Measurements from ENCODE around the gene ALG1.
"Not testable (repeated sequence)": the region's sequence is repeated elsewhere in the genome, so short reads cannot be mapped to it uniquely, and the experiment has no call there.

The ALG1 gene

DNA sequence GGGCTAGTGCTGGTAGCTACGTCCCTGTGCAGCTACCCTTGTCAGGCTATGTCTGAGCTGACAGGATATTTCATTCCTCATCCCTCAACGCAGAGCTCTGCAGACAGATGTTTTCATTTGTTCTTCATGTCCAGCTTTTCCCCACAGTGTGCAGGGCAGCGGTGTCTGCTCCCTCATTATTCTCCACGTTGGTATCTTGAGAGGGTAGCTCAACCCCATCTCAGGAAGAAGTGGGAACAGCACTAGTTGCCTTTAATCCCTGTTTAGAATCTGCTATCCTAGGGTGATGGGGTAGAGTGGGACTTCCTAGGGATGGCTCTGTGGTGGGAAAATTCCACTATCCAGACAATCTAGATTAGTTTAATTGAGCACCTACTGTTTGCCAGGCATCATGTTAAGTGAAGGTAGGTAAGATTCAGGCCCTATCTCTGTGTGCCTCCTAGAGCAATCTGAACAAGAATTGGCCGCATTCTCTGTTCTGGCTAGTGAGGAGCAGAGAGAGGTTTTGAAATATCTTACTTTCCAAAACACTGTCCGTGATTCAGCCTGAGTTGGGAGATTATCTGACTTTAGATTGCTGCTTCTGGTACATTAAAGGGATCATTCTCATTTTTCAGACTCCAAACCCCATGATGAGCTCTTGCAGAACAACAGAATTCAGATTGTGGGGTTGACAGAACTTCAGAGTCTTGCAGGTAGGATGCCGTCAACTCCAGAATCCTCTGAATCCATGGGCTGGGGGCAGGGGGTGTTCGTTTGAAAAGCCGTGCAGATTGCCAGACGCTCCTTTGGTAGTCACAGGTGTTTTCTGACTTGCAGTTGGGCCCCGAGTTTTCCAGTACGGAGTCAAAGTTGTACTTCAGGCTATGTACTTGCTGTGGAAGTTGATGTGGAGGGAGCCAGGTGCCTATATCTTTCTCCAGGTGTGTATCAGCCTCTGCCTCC is 963 bp downstream of the ALG1 start:
- peak overlapping the region; percentile 87 for H3K4me3 ChIP-seq (ENCODE audit: low read depth, low read length)
- peak overlapping the region; percentile 76 for H3K27ac ChIP-seq
- H3K27me3 ChIP-seq (replicated peaks) = no peaks in the 10 kb centered on the region
- no peak for DNase-seq
- in situ Hi-C loops (cut with HindIII; ENCODE audit: low pct_ligation_motif_present, low sequenced_read_pairs) = no loop called here
- TF ChIP-seq, protein P1, sequence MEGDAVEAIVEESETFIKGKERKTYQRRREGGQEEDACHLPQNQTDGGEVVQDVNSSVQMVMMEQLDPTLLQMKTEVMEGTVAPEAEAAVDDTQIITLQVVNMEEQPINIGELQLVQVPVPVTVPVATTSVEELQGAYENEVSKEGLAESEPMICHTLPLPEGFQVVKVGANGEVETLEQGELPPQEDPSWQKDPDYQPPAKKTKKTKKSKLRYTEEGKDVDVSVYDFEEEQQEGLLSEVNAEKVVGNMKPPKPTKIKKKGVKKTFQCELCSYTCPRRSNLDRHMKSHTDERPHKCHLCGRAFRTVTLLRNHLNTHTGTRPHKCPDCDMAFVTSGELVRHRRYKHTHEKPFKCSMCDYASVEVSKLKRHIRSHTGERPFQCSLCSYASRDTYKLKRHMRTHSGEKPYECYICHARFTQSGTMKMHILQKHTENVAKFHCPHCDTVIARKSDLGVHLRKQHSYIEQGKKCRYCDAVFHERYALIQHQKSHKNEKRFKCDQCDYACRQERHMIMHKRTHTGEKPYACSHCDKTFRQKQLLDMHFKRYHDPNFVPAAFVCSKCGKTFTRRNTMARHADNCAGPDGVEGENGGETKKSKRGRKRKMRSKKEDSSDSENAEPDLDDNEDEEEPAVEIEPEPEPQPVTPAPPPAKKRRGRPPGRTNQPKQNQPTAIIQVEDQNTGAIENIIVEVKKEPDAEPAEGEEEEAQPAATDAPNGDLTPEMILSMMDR (IDR thresholded peaks at IDR 0.05; ENCODE audit: low read depth, low read length, missing control alignments) = no peak
- peaks cover 6% of the 10 kb centered on the region for H3K36me3 ChIP-seq (replicated peaks)

DNA sequence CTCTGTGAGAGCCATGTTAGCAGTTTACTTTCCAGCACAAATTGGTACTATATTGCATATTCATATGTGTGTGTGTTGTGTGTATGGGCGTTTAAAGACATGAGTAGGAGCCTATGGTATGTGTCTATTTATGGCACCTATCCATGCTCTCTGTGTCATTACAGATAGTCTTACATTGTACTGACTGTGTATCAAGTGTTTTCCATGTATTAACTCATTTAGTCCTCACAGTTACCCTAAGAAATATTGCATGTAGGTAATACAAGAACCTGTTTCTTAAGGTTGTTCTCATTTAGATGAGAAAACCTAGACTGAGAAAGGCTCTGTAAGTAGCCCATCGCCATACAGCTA is 1.6 kb downstream of the ALG1 start:
- DNase-seq = no peak
- Histone ChIP-seq H3K27me3 (replicated peaks) (no peaks in the 10 kb centered on the region), H3K4me3 (ENCODE audit: low read depth, low read length) (no peak overlapping the region), H3K27ac (no peak overlapping the region), H3K36me3 (replicated peaks) (peaks cover 11% of the 10 kb centered on the region)
- TF ChIP-seq, protein P1 (IDR thresholded peaks at IDR 0.05; ENCODE audit: low read depth, low read length, missing control alignments) = no peak
- in situ Hi-C loops (cut with HindIII; ENCODE audit: low pct_ligation_motif_present, low sequenced_read_pairs) = no loop called here

DNA sequence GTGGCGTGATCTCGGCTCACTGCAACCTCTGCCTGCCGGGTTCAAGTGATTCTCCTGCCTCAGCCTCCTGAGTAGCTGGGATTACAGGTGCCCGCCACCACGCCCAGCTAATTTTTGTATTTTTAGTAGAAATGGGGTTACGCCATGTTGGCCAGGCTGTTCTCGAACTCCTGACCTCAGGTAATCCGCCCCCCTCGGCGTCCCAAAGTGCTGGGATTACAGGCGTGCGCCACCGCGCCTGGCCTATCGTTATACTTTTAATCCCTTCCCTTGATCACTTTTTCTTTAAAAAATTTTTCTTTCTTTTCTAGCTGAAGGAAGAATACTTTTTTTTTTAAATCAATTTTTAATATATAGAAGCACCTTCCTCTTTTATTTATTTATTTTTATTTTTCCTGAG is 2.1 kb downstream of the ALG1 start:
- H3K4me3 ChIP-seq (ENCODE audit: low read depth, low read length); DNase-seq; H3K27me3 ChIP-seq (replicated peaks); in situ Hi-C loops (cut with HindIII; ENCODE audit: low pct_ligation_motif_present, low sequenced_read_pairs); H3K27ac ChIP-seq: not testable (repeated sequence)
- peaks cover 11% of the 10 kb centered on the region for H3K36me3 ChIP-seq (replicated peaks)

DNA sequence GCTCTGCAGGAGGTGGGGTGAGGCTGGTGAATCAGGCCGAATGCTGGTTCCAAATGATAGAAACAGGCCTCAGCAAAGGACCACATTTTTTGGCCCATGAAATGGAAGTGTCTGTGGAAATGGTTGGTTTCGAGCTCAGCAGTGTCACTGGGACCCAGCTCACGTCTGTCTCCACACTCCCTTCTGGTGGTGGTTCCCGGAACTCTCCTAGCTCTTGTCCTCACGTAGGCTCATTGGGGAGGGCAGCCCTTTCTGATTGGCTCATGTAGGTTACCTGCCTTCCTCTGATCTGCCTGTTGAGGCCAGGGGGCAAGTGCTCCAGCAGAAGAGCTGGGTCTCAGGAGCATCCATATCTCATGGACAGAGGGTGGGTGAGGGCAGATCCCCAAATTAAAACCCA is 4.0 kb downstream of the ALG1 start:
- H3K36me3 ChIP-seq (replicated peaks) = peaks cover 11% of the 10 kb centered on the region
- TF ChIP-seq, protein P1 (IDR thresholded peaks at IDR 0.05; ENCODE audit: low read depth, low read length, missing control alignments) = no peak
- in situ Hi-C loops (cut with HindIII; ENCODE audit: low pct_ligation_motif_present, low sequenced_read_pairs) = no loop called here
- H3K27ac ChIP-seq = no peak overlapping the region
- no peaks in the 10 kb centered on the region for H3K27me3 ChIP-seq (replicated peaks)
- no peak for DNase-seq
- no peak overlapping the region for H3K4me3 ChIP-seq (ENCODE audit: low read depth, low read length)

DNA sequence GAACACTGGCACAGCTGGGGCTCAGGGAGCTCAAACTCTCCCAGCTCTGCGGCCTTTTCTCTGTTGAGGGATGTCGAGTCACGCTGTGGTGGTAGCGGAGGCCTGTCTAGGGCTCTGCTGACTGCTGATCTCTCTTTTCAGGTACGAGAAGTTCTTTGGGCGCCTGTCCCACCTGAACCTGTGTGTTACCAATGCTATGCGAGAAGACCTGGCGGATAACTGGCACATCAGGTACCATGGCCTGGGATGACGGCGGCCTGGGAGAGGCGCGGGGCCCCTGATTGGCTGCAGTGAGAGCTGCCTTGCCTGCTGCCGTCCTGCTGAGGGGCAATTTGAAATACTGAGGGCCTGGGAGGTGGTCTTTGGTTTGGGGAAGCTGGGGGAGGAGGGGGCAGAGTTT is 5.7 kb downstream of the ALG1 start:
- TF ChIP-seq, protein P1 (IDR thresholded peaks at IDR 0.05; ENCODE audit: low read depth, low read length, missing control alignments) = no peak

DNA sequence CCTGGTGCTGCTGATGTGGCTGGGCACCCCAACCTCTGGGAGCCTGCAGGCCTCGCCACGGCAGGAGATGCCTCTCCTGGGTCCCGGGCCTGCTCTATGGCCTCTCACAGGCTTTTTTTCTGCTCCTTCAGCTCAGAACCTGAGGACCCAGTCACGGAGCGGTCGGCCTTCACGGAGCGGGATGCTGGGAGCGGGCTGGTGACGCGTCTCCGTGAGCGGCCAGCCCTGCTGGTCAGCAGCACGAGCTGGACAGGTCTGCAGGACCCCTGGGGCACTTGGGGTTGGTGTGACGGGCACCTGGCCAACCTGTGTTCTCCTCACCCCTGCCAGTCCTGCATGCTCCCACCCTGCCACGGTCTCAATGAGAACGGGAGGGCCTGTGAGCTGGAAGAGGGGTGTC is 7.0 kb downstream of the ALG1 start:
- Histone ChIP-seq H3K27me3 (replicated peaks) (no peaks in the 10 kb centered on the region), H3K36me3 (replicated peaks) (peaks cover 12% of the 10 kb centered on the region), H3K4me3 (ENCODE audit: low read depth, low read length) (no peak overlapping the region), H3K27ac (no peak overlapping the region)
- TF ChIP-seq, protein P1 (IDR thresholded peaks at IDR 0.05; ENCODE audit: low read depth, low read length, missing control alignments) = no peak
- DNase-seq = no peak
- in situ Hi-C loops (cut with HindIII; ENCODE audit: low pct_ligation_motif_present, low sequenced_read_pairs) = no loop called here

More for the DNA sequence above, 5.7 kb downstream of the ALG1 start:
- Histone ChIP-seq H3K4me3 (ENCODE audit: low read depth, low read length) (no peak overlapping the region), H3K27ac (no peak overlapping the region), H3K36me3 (replicated peaks) (peaks cover 11% of the 10 kb centered on the region), H3K27me3 (replicated peaks) (no peaks in the 10 kb centered on the region)
- no peak for DNase-seq
- in situ Hi-C loops (cut with HindIII; ENCODE audit: low pct_ligation_motif_present, low sequenced_read_pairs) = no loop called here

DNA sequence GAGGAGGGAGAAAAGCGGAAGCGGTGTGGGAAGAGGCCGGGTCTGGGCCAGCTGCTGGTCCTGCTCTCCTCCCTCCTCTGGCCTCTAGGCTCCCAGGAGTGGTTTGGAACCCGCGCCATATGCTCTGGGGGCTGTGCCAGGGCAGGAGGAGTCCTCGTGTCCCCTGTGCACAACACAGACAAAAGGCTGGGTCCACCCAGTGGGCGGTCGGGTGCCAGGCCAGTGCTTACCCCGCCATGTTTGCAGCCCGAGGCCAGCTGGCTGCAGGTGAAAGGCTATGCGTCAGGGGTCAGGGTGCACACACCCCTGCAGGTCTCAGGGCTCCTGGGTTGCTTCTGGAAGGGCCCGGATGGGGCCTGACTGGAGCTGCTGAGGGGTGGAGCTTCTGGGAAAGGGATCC is 8.8 kb downstream of the ALG1 start:
- H3K4me3 ChIP-seq (ENCODE audit: low read depth, low read length); H3K27me3 ChIP-seq (replicated peaks); in situ Hi-C loops (cut with HindIII; ENCODE audit: low pct_ligation_motif_present, low sequenced_read_pairs); DNase-seq; H3K27ac ChIP-seq: not testable (repeated sequence)
- peaks cover 18% of the 10 kb centered on the region for H3K36me3 ChIP-seq (replicated peaks)

DNA sequence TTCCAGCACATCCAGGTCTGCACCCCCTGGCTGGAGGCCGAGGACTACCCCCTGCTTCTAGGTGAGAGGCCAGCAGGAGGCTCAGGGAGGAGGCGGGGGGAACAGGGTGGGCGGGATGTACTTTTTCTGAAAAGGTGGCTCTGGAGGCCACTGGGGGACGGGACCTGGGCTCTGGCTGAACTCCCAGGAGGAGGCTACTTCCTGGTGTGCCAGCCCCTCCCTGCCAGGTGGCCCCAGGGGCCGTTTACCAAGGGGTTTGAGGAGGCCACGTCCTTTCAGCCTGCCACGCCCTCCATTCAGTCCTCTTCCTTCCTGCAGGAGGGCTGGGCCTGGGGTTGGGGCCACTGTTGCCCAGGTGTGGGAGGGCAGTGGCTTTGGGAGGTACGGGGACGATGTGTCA is 9.4 kb downstream of the ALG1 start:
- in situ Hi-C loops (cut with HindIII; ENCODE audit: low pct_ligation_motif_present, low sequenced_read_pairs); H3K27ac ChIP-seq; H3K27me3 ChIP-seq (replicated peaks); DNase-seq; H3K4me3 ChIP-seq (ENCODE audit: low read depth, low read length): not testable (repeated sequence)
- H3K36me3 ChIP-seq (replicated peaks) = peaks cover 20% of the 10 kb centered on the region

DNA sequence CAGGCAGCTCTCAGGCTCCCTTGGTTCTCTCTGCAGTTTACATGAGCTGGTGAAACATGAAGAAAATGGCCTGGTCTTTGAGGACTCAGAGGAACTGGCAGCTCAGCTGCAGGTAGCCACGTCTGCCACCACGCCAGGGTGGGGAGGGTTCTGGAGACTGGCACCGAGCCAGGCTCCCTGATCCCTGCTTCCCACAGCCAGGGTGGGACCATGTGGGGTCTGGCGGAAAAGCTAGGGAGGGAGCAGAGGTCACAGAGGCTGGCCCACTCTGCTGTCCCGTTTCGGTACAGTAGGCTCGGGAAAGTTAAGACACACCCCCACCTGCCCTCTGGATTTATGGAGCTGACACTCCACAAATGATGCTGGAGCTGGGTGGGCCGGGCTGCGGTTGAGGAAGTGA is 12.0 kb downstream of the ALG1 start:
- H3K36me3 ChIP-seq (replicated peaks); in situ Hi-C loops (cut with HindIII; ENCODE audit: low pct_ligation_motif_present, low sequenced_read_pairs); DNase-seq; H3K4me3 ChIP-seq (ENCODE audit: low read depth, low read length); H3K27ac ChIP-seq; H3K27me3 ChIP-seq (replicated peaks): not testable (repeated sequence)

Data from brain microvascular endothelial cell (primary cell).